ENCODE data around the gene HDAC4. TPM values are rescaled to one million over a fixed set of nuclear protein-coding genes. Genes with fewer than 3 reads are reported as not detected.

The HDAC4 gene
- polyA plus RNA-seq, 1 experiment, result 4.4 TPM

- Histone ChIP-seq H3K36me3 (ENCODE audit: control insufficient read depth, insufficient read depth, low read length) (no peaks in the 10 kb centered on the region), H3K27me3 (ENCODE audit: control insufficient read depth, insufficient read depth, low read length) (no peaks in the 10 kb centered on the region), H3K4me3 (ENCODE audit: low read depth, low read length) (no peak overlapping the region)
- CTCF ChIA-PET, result interaction anchor here (1.2 kb wide), 1 partner anchor 10 kb away, joined by 4 read pairs; no protein-coding TSS in a partner anchor
- no peak for DNase-seq (ENCODE audit: low read depth)
- TF ChIP-seq, protein P1, sequence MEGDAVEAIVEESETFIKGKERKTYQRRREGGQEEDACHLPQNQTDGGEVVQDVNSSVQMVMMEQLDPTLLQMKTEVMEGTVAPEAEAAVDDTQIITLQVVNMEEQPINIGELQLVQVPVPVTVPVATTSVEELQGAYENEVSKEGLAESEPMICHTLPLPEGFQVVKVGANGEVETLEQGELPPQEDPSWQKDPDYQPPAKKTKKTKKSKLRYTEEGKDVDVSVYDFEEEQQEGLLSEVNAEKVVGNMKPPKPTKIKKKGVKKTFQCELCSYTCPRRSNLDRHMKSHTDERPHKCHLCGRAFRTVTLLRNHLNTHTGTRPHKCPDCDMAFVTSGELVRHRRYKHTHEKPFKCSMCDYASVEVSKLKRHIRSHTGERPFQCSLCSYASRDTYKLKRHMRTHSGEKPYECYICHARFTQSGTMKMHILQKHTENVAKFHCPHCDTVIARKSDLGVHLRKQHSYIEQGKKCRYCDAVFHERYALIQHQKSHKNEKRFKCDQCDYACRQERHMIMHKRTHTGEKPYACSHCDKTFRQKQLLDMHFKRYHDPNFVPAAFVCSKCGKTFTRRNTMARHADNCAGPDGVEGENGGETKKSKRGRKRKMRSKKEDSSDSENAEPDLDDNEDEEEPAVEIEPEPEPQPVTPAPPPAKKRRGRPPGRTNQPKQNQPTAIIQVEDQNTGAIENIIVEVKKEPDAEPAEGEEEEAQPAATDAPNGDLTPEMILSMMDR (IDR thresholded peaks at IDR 0.05; ENCODE audit: insufficient read depth, low read depth, low read length), result no peak
- POLR2A ChIA-PET, result no interaction called here
Measured at GRCh38 chr2:239211396-239212094, 189.3 kb downstream of the HDAC4 start.

GRCh38 chr2:239209783-239210182 is 191.0 kb downstream of the HDAC4 start:
- no peak for DNase-seq (ENCODE audit: low read depth)
- CTCF ChIA-PET, result interaction anchor here (1.0 kb wide), 1 partner anchor 66 kb away, joined by 3 read pairs; no protein-coding TSS in a partner anchor
- Histone ChIP-seq H3K4me3 (ENCODE audit: low read depth, low read length) (no peak overlapping the region), H3K36me3 (ENCODE audit: control insufficient read depth, insufficient read depth, low read length) (no peaks in the 10 kb centered on the region), H3K27me3 (ENCODE audit: control insufficient read depth, insufficient read depth, low read length) (no peaks in the 10 kb centered on the region)
- TF ChIP-seq, protein P1 (IDR thresholded peaks at IDR 0.05; ENCODE audit: insufficient read depth, low read depth, low read length), result no peak
- POLR2A ChIA-PET, result no interaction called here

DNA sequence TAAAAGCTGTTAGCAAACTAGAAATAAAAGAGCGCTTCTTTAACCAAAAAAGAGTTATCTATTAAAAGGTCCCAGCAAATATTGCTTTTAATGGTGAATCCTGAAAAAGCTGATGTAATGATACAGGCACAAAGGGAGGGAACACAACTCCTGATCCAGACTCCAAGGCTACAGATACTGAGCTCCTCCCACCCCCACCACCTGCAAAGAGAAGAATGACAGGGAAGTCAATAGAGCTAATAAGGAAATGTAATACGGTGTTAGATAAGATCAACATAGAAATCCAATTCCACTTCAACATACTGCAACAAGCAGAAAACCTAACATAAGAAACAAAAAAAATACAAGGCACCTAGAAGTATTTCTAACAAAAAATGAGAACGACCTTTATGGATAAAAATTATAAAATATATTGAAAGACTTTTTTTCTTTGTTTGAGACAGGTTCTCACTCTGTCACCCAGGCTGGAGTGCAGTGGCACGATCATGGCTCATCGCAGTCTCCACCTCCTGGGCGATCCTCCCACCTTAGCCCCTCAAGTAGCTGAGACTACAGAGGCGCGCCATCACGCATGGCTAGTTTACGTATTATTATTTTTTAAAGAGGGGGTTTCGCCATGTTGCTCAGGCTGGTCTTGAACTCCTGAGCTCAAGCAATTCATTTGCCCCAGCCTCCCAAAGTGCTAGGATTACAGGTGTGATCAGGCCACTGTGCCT is 192.2 kb downstream of the HDAC4 start:
- TF ChIP-seq, protein P1 (IDR thresholded peaks at IDR 0.05; ENCODE audit: insufficient read depth, low read depth, low read length), result no peak
- POLR2A ChIA-PET, result no interaction called here
- CTCF ChIA-PET, result interaction anchor here (1.0 kb wide), 1 partner anchor 65 kb away, joined by 3 read pairs; no protein-coding TSS in a partner anchor
- Histone ChIP-seq H3K36me3 (ENCODE audit: control insufficient read depth, insufficient read depth, low read length) (no peaks in the 10 kb centered on the region), H3K27me3 (ENCODE audit: control insufficient read depth, insufficient read depth, low read length) (no peaks in the 10 kb centered on the region), H3K4me3 (ENCODE audit: low read depth, low read length) (no peak overlapping the region)
- DNase-seq (ENCODE audit: low read depth), result no peak

DNA sequence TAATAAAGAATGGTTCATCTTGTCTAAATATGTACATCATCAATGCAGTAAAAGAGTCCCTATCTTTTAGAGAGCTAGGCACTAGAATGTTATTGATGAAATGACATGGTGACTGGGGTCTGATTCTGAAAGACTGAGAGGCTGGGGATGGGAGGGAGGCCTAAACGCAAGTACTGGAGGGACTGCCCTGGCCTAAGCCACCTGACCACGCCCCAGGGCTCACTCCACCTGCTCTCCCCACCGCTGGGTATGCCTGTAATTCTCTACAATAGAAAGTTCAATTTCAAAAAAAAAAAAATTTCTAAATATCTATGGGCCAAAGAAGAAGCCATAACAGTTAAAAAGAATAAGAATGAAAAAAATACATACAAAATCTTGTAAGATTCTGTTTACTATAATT is 194.0 kb downstream of the HDAC4 start:
- H3K36me3 ChIP-seq (ENCODE audit: control insufficient read depth, insufficient read depth, low read length), result no peaks in the 10 kb centered on the region
- DNase-seq (ENCODE audit: low read depth), result no peak
- H3K27me3 ChIP-seq (ENCODE audit: control insufficient read depth, insufficient read depth, low read length), result no peaks in the 10 kb centered on the region
- POLR2A ChIA-PET, result no interaction called here
- TF ChIP-seq, protein P1 (IDR thresholded peaks at IDR 0.05; ENCODE audit: insufficient read depth, low read depth, low read length), result no peak
- CTCF ChIA-PET, result interaction anchor here (0.6 kb wide), 1 partner anchor 81 kb away, joined by 5 read pairs; no protein-coding TSS in a partner anchor
- no peak overlapping the region for H3K4me3 ChIP-seq (ENCODE audit: low read depth, low read length)

DNA sequence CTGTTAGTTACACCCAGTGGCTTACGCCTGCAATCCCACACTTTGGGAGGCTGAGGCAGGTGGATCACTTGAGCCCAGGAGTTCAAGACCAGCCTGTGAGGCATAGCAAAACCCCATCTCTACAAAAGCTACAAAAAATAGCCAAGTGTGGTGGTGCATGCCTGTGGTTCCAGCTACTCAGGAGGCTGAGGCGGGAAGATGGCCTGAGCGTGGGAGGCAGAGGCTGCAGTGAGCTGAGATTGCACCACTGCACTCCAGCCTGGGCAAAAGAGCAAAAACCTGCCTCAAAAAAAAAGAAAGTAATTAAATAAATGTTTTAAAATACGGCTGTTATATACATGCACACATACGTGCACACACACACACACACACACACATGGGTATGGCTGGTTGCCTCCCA is 194.8 kb downstream of the HDAC4 start:
- ChIA-PET POLR2A (no interaction called here), CTCF (interaction anchor here (0.6 kb wide), 1 partner anchor 82 kb away, joined by 5 read pairs; no protein-coding TSS in a partner anchor)
- H3K36me3 ChIP-seq (ENCODE audit: control insufficient read depth, insufficient read depth, low read length), result no peaks in the 10 kb centered on the region
- no peak overlapping the region for H3K4me3 ChIP-seq (ENCODE audit: low read depth, low read length)
- TF ChIP-seq, protein P1 (IDR thresholded peaks at IDR 0.05; ENCODE audit: insufficient read depth, low read depth, low read length), result no peak
- H3K27me3 ChIP-seq (ENCODE audit: control insufficient read depth, insufficient read depth, low read length), result no peaks in the 10 kb centered on the region
- no peak for DNase-seq (ENCODE audit: low read depth)
